Tibial nerve (tissue), 4 donors: ENCODE measurements around the gene ZNF629. TPM values are rescaled to one million over a fixed set of nuclear protein-coding genes. Genes with fewer than 3 reads are reported as not detected.

Source experiments
- DNase-seq, 2 donors: peaks; one replicate each; pipeline ENCODE4 v3.0.0-alpha.2; 2019; ENCODE audit warnings: low spot score in 2 of 2
- H3K27ac ChIP-seq, 4 donors: fragments of 200-600 bp; sonication (generic) in 3 of 4; one replicate each; pipeline ENCODE4 v1.5.1; 2017 to 2019; ENCODE audit warnings: mild to moderate bottlenecking in 1 of 4
- H3K27me3 ChIP-seq, 2 donors: fragments of 200-600 bp; sonication (generic) in 1 of 2; one replicate each; pipeline versions ENCODE4 v1.5.1 to v1.6.0; 2017 to 2019
- H3K36me3 ChIP-seq, 3 donors: fragments of 200-600 bp; sonication (generic); one replicate each; pipeline ENCODE4 v1.5.1; 2018 to 2019
- H3K4me1 ChIP-seq, 4 donors: fragments of 200-600 bp; sonication (generic) in 3 of 4; one replicate each; pipeline ENCODE4 v1.5.1; 2017 to 2019
- H3K4me3 ChIP-seq, 4 donors: fragments of 200-600 bp; sonication (generic) in 3 of 4; one replicate each; pipeline ENCODE4 v1.5.1; 2017 to 2019; ENCODE audit warnings: mild to moderate bottlenecking in 1 of 4, moderate library complexity in 1 of 4
- H3K9me3 ChIP-seq, 4 donors: fragments of 200-600 bp; sonication (generic) in 3 of 4; one replicate each; pipeline ENCODE4 v1.5.1; 2017 to 2019
- CTCF ChIP-seq, 5 experiments: fragments of 200-600 bp in 3 of 5; fragments of 450-650 bp in 2 of 5; sonication (generic) in 3 of 5; IDR thresholded peaks; one replicate each; pipeline ENCODE4 v1.5.1; 2016 to 2019; ENCODE audit warnings: antibody characterized with exemption in 5 of 5, mild to moderate bottlenecking in 3 of 5, moderate library complexity in 2 of 5
- EP300 ChIP-seq, 2 donors: sonication (generic); formaldehyde crosslinking; IDR thresholded peaks; one replicate each; pipeline ENCODE4 v1.6.1; 2017; ENCODE audit warnings: antibody characterized with exemption in 2 of 2, mild to moderate bottlenecking in 1 of 2
- POLR2A ChIP-seq, 2 donors: fragments of 450-650 bp; IDR thresholded peaks; one replicate each; pipeline ENCODE4 v1.6.1; 2017; ENCODE audit warnings: antibody characterized with exemption in 2 of 2, mild to moderate bottlenecking in 2 of 2, moderate library complexity in 2 of 2
- WGBS, 2 donors: methylation state at CpG; one replicate each; pipeline ENCODE4 v1.1.5; 2018; 5-methylcytosine and 5-hydroxymethylcytosine counted together
- small RNA-seq: library from RNA; depleted of rRNA; stranded (forward); fragments of <200 nt; gene quantifications from one replicate; pipeline ENCODE3, GENCODE V24; 2016
- total RNA-seq, 4 donors: library from RNA; depleted of rRNA; stranded (reverse); fragments of >200 nt; gene quantifications; one replicate each; pipeline ENCODE4 v1.1.0, GENCODE V29; 2016

Gene ZNF629
- total RNA-seq, 4 donors from 2014 or later: 14.7 to 22.2 (median 17.1) TPM

DNA sequence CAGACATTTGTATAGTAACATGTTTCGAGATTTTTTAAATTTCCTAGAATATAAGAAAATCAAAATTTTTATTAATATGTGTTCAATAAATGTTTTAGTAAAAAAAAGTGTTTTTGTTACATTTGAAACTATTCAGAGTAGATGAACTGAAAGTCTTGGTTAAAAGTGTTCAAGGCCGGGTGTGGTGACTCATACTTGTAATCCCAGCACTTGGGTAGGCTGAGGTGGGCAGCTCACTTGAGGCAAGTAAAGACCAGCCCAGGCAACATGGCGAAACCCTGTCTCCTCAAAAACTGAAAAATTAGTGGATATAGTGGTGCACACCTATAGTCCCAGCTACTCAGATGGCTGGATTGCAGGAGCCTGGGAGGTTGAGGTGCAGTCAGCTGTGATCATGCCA is 55.6 kb downstream of the ZNF629 start:
- Histone ChIP-seq H3K27me3 (no peaks in the 10 kb centered on the region), H3K4me1 (peaks cover 0 to 9% (median 0%) of the 10 kb centered on the region in 4 donors), H3K4me3 (no peak overlapping the region), H3K36me3 (peaks cover 7 to 88% (median 25%) of the 10 kb centered on the region in 3 donors), H3K27ac (no peak overlapping the region), H3K9me3 (no peaks in the 10 kb centered on the region)
- DNase-seq: no peak
- 91 to 93% methylated on average over 3 of the region's 3 CpGs for WGBS, 2 donors
- TF ChIP-seq CTCF (IDR thresholded peaks at IDR 0.05): no peak
- TF ChIP-seq POLR2A (IDR thresholded peaks at IDR 0.05): no peak
- no peak for TF ChIP-seq EP300 (IDR thresholded peaks at IDR 0.05)

DNA sequence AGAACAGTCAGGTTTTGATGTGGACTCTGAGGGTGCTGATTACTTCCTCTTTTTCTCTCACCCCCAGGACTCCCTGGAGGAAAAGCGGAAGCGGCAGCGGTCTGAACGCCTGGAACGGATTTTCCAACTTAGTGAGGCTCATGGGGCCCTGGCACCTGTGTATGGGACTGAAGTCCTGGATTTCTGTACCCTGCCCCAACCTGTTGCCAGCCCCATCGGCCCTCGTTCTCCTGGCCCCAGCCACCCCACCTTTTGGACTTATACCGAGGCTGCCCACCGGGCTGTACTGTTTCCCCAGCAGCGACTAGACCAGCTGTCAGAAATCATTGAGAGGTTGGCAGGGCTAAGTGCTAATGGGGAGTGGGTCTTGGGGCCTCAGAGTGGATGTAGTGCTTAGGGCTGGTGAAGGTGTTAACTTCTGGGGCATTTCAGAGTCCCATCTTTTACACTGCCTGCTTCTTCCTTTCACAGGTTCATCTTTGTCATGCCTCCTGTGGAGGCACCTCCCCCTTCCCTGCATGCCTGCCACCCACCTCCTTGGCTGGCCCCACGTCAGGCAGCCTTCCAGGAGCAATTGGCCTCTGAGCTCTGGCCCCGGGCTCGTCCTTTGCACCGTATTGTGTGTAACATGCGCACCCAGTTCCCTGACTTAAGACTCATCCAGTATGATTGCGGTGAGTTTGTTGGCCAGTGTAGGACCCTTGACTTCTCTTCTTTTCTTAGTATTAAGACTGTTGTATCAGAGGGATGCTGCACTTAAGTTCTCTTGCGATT is 57.9 kb downstream of the ZNF629 start:
- TF ChIP-seq CTCF (IDR thresholded peaks at IDR 0.05): no peak
- no peak for TF ChIP-seq EP300 (IDR thresholded peaks at IDR 0.05)
- TF ChIP-seq POLR2A (IDR thresholded peaks at IDR 0.05): no peak
- Histone ChIP-seq H3K27me3 (no peaks in the 10 kb centered on the region), H3K4me1 (peaks cover 0 to 14% (median 0%) of the 10 kb centered on the region in 4 donors), H3K9me3 (no peaks in the 10 kb centered on the region), H3K4me3 (no peak overlapping the region), H3K27ac (peak overlapping the region in 1 of 4 donors; percentile 30), H3K36me3 (peaks cover 3 to 91% (median 17%) of the 10 kb centered on the region in 3 donors)
- DNase-seq: no peak
- WGBS, 2 donors: 72 to 77% methylated on average over 17 of the region's 17 CpGs

Small RNAs within 50 kb of the gene (small RNA-seq; reads per million reads assigned to genes)
- not detected for gene RF00017

Other genes starting within 250 kb of the ZNF629 start
- gene ZNF764, start 228.8 kb downstream of the ZNF629 start, total RNA-seq: 10 to 100 TPM; 12.5 to 16.7 (median 15.3) TPM
- gene ZNF688, start 215.5 kb downstream of the ZNF629 start, total RNA-seq: 10 to 100 TPM; 15.7 to 28.6 (median 22.9) TPM
- 10 to 100 TPM; 12.0 to 17.1 (median 14.9) TPM for gene ZNF785, start 201.5 kb downstream of the ZNF629 start, total RNA-seq
- 10 to 100 TPM in 2 of 4 donors, 1 to 10 TPM in 2; 7.8 to 11.7 (median 10.0) TPM for gene ZNF689, start 176.8 kb downstream of the ZNF629 start, total RNA-seq
- 10 to 100 TPM; 37.4 to 43.7 (median 40.1) TPM for gene PRR14, start 136.2 kb downstream of the ZNF629 start, total RNA-seq
- 10 to 100 TPM; 26.2 to 46.8 (median 31.7) TPM for gene FBRS, start 128.8 kb downstream of the ZNF629 start, total RNA-seq
- 10 to 100 TPM; 17.2 to 42.6 (median 31.0) TPM for gene SRCAP, start 88.0 kb downstream of the ZNF629 start, total RNA-seq
- gene PHKG2, start 38.8 kb downstream of the ZNF629 start, total RNA-seq: 10 to 100 TPM; 29.9 to 46.2 (median 33.3) TPM
- gene CFAP119, start 25.1 kb downstream of the ZNF629 start, total RNA-seq: 10 to 100 TPM in 1 of 4 donors, 1 to 10 TPM in 3; 3.7 to 12.6 (median 8.2) TPM
- 100 to 1,000 TPM in 1 of 4 donors, 10 to 100 TPM in 3; 71.7 to 127 (median 91.5) TPM for gene RNF40, start 24.9 kb downstream of the ZNF629 start, total RNA-seq
- gene BCL7C, start 106.9 kb upstream of the ZNF629 start, total RNA-seq: 10 to 100 TPM; 42.9 to 54.0 (median 48.2) TPM
- 1 to 10 TPM; 2.2 to 5.9 (median 3.1) TPM for gene CTF1, start 109.4 kb upstream of the ZNF629 start, total RNA-seq
- gene FBXL19, start 136.4 kb upstream of the ZNF629 start, total RNA-seq: 10 to 100 TPM in 3 of 4 donors, 1 to 10 TPM in 1; 7.4 to 25.8 (median 16.7) TPM
- 10 to 100 TPM; 50.7 to 58.4 (median 52.9) TPM for gene ORAI3, start 161.9 kb upstream of the ZNF629 start, total RNA-seq
- 10 to 100 TPM in 2 of 4 donors, 1 to 10 TPM in 2; 7.9 to 17.1 (median 10.7) TPM for gene SETD1A, start 170.5 kb upstream of the ZNF629 start, total RNA-seq
- gene HSD3B7, start 198.0 kb upstream of the ZNF629 start, total RNA-seq: 10 to 100 TPM; 14.9 to 42.9 (median 22.5) TPM
- gene STX1B, start 223.4 kb upstream of the ZNF629 start, total RNA-seq: 1 to 10 TPM in 3 of 4 donors, under 1 TPM in 1; 0.84 to 6.1 (median 1.3) TPM
- gene STX4, start 246.4 kb upstream of the ZNF629 start, total RNA-seq: 10 to 100 TPM; 50.7 to 69.3 (median 63.9) TPM